Natural killer cell (primary cell): ENCODE measurements around the gene SOS1. TPM values are rescaled to one million over a fixed set of nuclear protein-coding genes. Genes with fewer than 3 reads are reported as not detected.

Experiments
- ATAC-seq, 3 donors: fragments of 150-1000 bp in 2 of 3; fragments of 200-7000 bp in 1 of 3; cut with Tn5 transposase; 1 replicate in 1 of 3; 2 replicates in 2 of 3; pipeline ENCODE4 v1.10.0; 2021; ENCODE audit warnings: mild to moderate bottlenecking in 2 of 3, moderate library complexity in 2 of 3
- DNase-seq, 2 donors: peaks; one replicate each; pipeline versions ENCODE4 v3.0.0 to v3.0.0-alpha.2; 2013 to 2021; ENCODE audit warnings: mixed read lengths in 1 of 2
- H3K27ac ChIP-seq: one replicate; pipeline ENCODE4 v1.5.1; 2013; ENCODE audit warnings: mild to moderate bottlenecking, low read length
- H3K27me3 ChIP-seq: one replicate; pipeline ENCODE4 v1.6.1; 2013; ENCODE audit warnings: low read length; ENCODE audit not compliant: control insufficient read depth, insufficient read depth
- H3K36me3 ChIP-seq: one replicate; pipeline ENCODE4 v1.6.1; 2013; ENCODE audit warnings: low read length; ENCODE audit not compliant: control insufficient read depth, insufficient read depth
- H3K4me1 ChIP-seq: one replicate; pipeline ENCODE4 v1.6.1; 2013; ENCODE audit warnings: low read length; ENCODE audit not compliant: control insufficient read depth, insufficient read depth
- H3K4me3 ChIP-seq: one replicate; pipeline ENCODE4 v1.5.1; 2013; ENCODE audit warnings: low read length
- H3K9me3 ChIP-seq: one replicate; pipeline ENCODE4 v1.6.1; 2013; ENCODE audit warnings: low read length; ENCODE audit not compliant: control insufficient read depth, insufficient read depth
- H3K27ac Mint-ChIP-seq, 2 donors: one replicate each; pipeline ENCODE4 v1.8.0; 2022; ENCODE audit warnings: mild to moderate bottlenecking in 2 of 2, mixed read lengths in 2 of 2, moderate library complexity in 1 of 2
- H3K27me3 Mint-ChIP-seq, 2 donors: one replicate each; pipeline ENCODE4 v1.8.0; 2022; ENCODE audit warnings: low read depth in 2 of 2, mixed read lengths in 2 of 2
- H3K36me3 Mint-ChIP-seq: one replicate; pipeline ENCODE4 v1.8.0; 2022; ENCODE audit warnings: mixed read lengths
- H3K4me1 Mint-ChIP-seq, 2 donors: one replicate each; pipeline ENCODE4 v1.8.0; 2022; ENCODE audit warnings: mixed read lengths in 2 of 2
- H3K4me3 Mint-ChIP-seq: one replicate; pipeline ENCODE4 v1.8.0; 2022; ENCODE audit warnings: mild to moderate bottlenecking, moderate library complexity, mixed read lengths
- H3K9me3 Mint-ChIP-seq, 2 donors: one replicate each; pipeline ENCODE4 v1.8.0; 2022; ENCODE audit warnings: mixed read lengths in 2 of 2
- WGBS: methylation state at CpG from one replicate; pipeline ENCODE4 v1.1.7; 2013; ENCODE audit warnings: missing lambda C conversion rate; ENCODE audit not compliant: insufficient coverage; 5-methylcytosine and 5-hydroxymethylcytosine counted together
- intact Hi-C: fragments of 100-400 bp; cut with micrococcal nuclease; formaldehyde crosslinking; loops from one replicate; pipeline ENCODE4 v1.14.2; 2022
- total RNA-seq, 4 donors: library from RNA; stranded (reverse); fragments of 120-200 nt in 1 of 4; gene quantifications; one replicate each; pipeline versions ENCODE4 v1.2.3 to v1.2.4, GENCODE V29; 2013 to 2022
- TF ChIP-seq, protein P1 (sequence below): fragments of 200-600 bp; IDR thresholded peaks from one replicate; pipeline ENCODE4 v1.8.0; 2022; ENCODE audit warnings: antibody characterized with exemption

Gene SOS1
- total RNA-seq, 3 donors from 2014 or later (not counting 1 experiment from before 2014, with no cell fraction given) = 32.6 to 73.9 (median 52.7) TPM

GRCh38 chr2:38977047-38977446, 143.8 kb downstream of the SOS1 start:
- H3K9me3 Mint-ChIP-seq = no peaks in the 10 kb centered on the region
- Histone ChIP-seq H3K4me1 (no peaks in the 10 kb centered on the region), H3K36me3 (no peaks in the 10 kb centered on the region), H3K27ac (no peak overlapping the region), H3K9me3 (no peaks in the 10 kb centered on the region), H3K27me3 (no peaks in the 10 kb centered on the region), H3K4me3 (no peak overlapping the region)
- no peaks in the 10 kb centered on the region for H3K36me3 Mint-ChIP-seq
- DNase-seq (no peak), ATAC-seq (no peak)
- 97% methylated on average over 2 of the region's 3 CpGs for WGBS
- H3K27me3 Mint-ChIP-seq = no peaks in the 10 kb centered on the region
- intact Hi-C loops = no loop called here
- H3K4me1 Mint-ChIP-seq = no peaks in the 10 kb centered on the region
- no peak overlapping the region for H3K27ac Mint-ChIP-seq
- no peak overlapping the region for H3K4me3 Mint-ChIP-seq
- TF ChIP-seq, protein P1, sequence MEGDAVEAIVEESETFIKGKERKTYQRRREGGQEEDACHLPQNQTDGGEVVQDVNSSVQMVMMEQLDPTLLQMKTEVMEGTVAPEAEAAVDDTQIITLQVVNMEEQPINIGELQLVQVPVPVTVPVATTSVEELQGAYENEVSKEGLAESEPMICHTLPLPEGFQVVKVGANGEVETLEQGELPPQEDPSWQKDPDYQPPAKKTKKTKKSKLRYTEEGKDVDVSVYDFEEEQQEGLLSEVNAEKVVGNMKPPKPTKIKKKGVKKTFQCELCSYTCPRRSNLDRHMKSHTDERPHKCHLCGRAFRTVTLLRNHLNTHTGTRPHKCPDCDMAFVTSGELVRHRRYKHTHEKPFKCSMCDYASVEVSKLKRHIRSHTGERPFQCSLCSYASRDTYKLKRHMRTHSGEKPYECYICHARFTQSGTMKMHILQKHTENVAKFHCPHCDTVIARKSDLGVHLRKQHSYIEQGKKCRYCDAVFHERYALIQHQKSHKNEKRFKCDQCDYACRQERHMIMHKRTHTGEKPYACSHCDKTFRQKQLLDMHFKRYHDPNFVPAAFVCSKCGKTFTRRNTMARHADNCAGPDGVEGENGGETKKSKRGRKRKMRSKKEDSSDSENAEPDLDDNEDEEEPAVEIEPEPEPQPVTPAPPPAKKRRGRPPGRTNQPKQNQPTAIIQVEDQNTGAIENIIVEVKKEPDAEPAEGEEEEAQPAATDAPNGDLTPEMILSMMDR = no peak

DNA sequence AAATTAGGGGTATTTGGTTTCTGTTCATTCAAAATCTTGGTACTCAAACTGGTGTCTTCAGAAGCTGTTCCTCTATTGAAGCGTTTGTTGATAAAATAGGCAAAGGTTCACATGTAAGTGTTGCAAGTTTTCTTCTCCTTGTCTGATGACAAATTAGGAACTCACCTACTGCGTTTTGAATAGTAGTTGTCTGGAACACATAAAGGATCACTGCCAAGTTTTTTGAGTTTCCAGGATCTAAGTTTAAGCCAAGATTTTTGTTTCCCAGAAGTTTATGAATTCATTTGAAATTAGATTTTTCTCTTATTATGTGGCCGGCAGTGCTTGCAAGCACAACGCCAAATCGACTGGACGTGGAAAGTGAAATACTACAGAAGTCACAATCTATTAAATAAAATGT, 145.8 kb downstream of the SOS1 start:
- H3K4me1 Mint-ChIP-seq = no peaks in the 10 kb centered on the region
- no peaks in the 10 kb centered on the region for H3K27me3 Mint-ChIP-seq
- Histone ChIP-seq H3K27me3 (no peaks in the 10 kb centered on the region), H3K4me3 (no peak overlapping the region), H3K36me3 (no peaks in the 10 kb centered on the region), H3K27ac (no peak overlapping the region), H3K4me1 (no peaks in the 10 kb centered on the region), H3K9me3 (no peaks in the 10 kb centered on the region)
- H3K4me3 Mint-ChIP-seq = no peak overlapping the region
- WGBS = 97% methylated on average over 5 of the region's 6 CpGs
- TF ChIP-seq, protein P1 = no peak
- ATAC-seq (no peak), DNase-seq (no peak)
- H3K36me3 Mint-ChIP-seq = no peaks in the 10 kb centered on the region
- no peaks in the 10 kb centered on the region for H3K9me3 Mint-ChIP-seq
- intact Hi-C loops = no loop called here
- no peak overlapping the region for H3K27ac Mint-ChIP-seq

- ATAC-seq (no peak), DNase-seq (no peak)
- H3K27ac Mint-ChIP-seq = no peak overlapping the region
- Histone ChIP-seq H3K9me3 (no peaks in the 10 kb centered on the region), H3K27ac (no peak overlapping the region), H3K4me3 (no peak overlapping the region), H3K27me3 (no peaks in the 10 kb centered on the region), H3K4me1 (no peaks in the 10 kb centered on the region), H3K36me3 (no peaks in the 10 kb centered on the region)
- no peak overlapping the region for H3K4me3 Mint-ChIP-seq
- no peaks in the 10 kb centered on the region for H3K36me3 Mint-ChIP-seq
- H3K9me3 Mint-ChIP-seq = no peaks in the 10 kb centered on the region
- H3K27me3 Mint-ChIP-seq = no peaks in the 10 kb centered on the region
- TF ChIP-seq, protein P1 = no peak
- intact Hi-C loops = no loop called here
- no peaks in the 10 kb centered on the region for H3K4me1 Mint-ChIP-seq
Observed at GRCh38 chr2:38973266-38973665, 147.6 kb downstream of the SOS1 start.

GRCh38 chr2:38971377-38971776, 149.5 kb downstream of the SOS1 start:
- no peak for ATAC-seq
- Histone ChIP-seq H3K4me3 (no peak overlapping the region), H3K4me1 (no peaks in the 10 kb centered on the region)

More at GRCh38 chr2:38971377-38971776, 149.5 kb downstream of the SOS1 start:
- Histone ChIP-seq H3K36me3 (no peaks in the 10 kb centered on the region), H3K27me3 (no peaks in the 10 kb centered on the region), H3K9me3 (no peaks in the 10 kb centered on the region), H3K27ac (no peak overlapping the region)
- TF ChIP-seq, protein P1 = no peak
- Mint-ChIP-seq H3K9me3 (no peaks in the 10 kb centered on the region), H3K27me3 (peaks cover 2 to 9% of the 10 kb centered on the region in 2 donors), H3K27ac (no peak overlapping the region), H3K4me1 (no peaks in the 10 kb centered on the region), H3K36me3 (no peaks in the 10 kb centered on the region), H3K4me3 (no peak overlapping the region)
- DNase-seq = no peak
- WGBS = 95% methylated on average over 4 of the region's 4 CpGs
- intact Hi-C loops = no loop called here
